Psoas muscle (tissue), 8 donors: ENCODE results near the gene SFTPB. TPM values are rescaled to one million over a fixed set of nuclear protein-coding genes. Genes with fewer than 3 reads are reported as not detected.
"Not testable (repeated sequence)": the region's sequence is repeated elsewhere in the genome, so short reads cannot be mapped to it uniquely, and the experiment has no call there.

Experiments used
- ATAC-seq, 4 donors: fragments of 200-7000 bp; cut with Tn5 transposase; one replicate each; pipeline ENCODE4 v1.9.1; 2020; ENCODE audit warnings: moderate library complexity in 3 of 4, mild to moderate bottlenecking in 2 of 4
- DNase-seq, 2 donors: peaks; one replicate each; pipeline ENCODE4 v3.0.0-alpha.2; 2020
- H3K27ac ChIP-seq: fragments of 200-600 bp; one replicate; pipeline ENCODE4 v1.8.0; 2022
- H3K27me3 ChIP-seq, 3 donors: fragments of 200-600 bp in 1 of 3; one replicate each; pipeline versions ENCODE4 v1.6.1 to v1.8.0; 2013 to 2022; ENCODE audit warnings: low read length in 2 of 3, mild to moderate bottlenecking in 2 of 3, moderate library complexity in 1 of 3; ENCODE audit not compliant: insufficient read depth in 3 of 3
- H3K36me3 ChIP-seq, 2 donors: fragments of 200-600 bp in 1 of 2; one replicate each; pipeline versions ENCODE4 v1.6.1 to v1.8.0; 2013 to 2022; ENCODE audit warnings: low read depth in 1 of 2, mild to moderate bottlenecking in 1 of 2, moderate library complexity in 1 of 2; ENCODE audit not compliant: insufficient read depth in 1 of 2
- H3K4me1 ChIP-seq: fragments of 200-600 bp; one replicate; pipeline ENCODE4 v1.8.0; 2022
- H3K4me3 ChIP-seq: fragments of 200-600 bp; one replicate; pipeline ENCODE4 v1.8.0; 2022; ENCODE audit warnings: mild to moderate bottlenecking
- H3K9me3 ChIP-seq: fragments of 200-600 bp; one replicate; pipeline ENCODE4 v1.8.0; 2022
- CTCF ChIP-seq: fragments of 200-600 bp; IDR thresholded peaks from one replicate; pipeline ENCODE4 v1.8.0; 2022; ENCODE audit warnings: antibody characterized with exemption
- WGBS, 3 donors: extraction: QIAGEN DNeasy Blood & Tissue Kit; methylation state at CpG; one replicate each; pipeline versions ENCODE4 v1.1.6 to v1.1.7; 2013; 5-methylcytosine and 5-hydroxymethylcytosine counted together
- intact Hi-C, 2 donors: fragments of 100-400 bp; cut with DNase I; formaldehyde crosslinking; loops; one replicate each; pipeline versions ENCODE4 v1.11.0 to v1.14.2; 2022
- polyA plus RNA-seq, 3 donors: library from polyadenylated mRNA; stranded (reverse); fragments of 200-250 nt; gene quantifications; one replicate each; pipeline ENCODE4 v1.2.3, GENCODE V29; 2013
- total RNA-seq, 4 donors: library from RNA; stranded (reverse); fragmentation: NEBNext Ultra II Directional in 2 of 4; extraction: Animal tissue kit (Norgen Biotek cat#: 25700) in 2 of 4; gene quantifications; one replicate each; pipeline versions ENCODE4 v1.2.1 to v1.2.4, GENCODE V29; 2021 to 2023
- donor health status: healthy with polysubstance abuse.
- donor health status: DM: no; HTN: no; CAD: no; lungs with moderate emphysema.
- donor health status: Bipolar disorder and iron deficiency.
- donor health status: healthy.
- donor health status: DM: yes; HTN: yes; CAD: no.
- donor health status: DM: no; HTN: no; CAD: no.
- donor health status: DM: no; HTN: no; CAD: no.
- donor health status: DM: yes; HTN: yes; CAD: no.

SFTPB gene
- total and polyA plus RNA-seq, 7 donors = 0.04 to 1.5 (median 0.98) TPM

GRCh38 chr2:85662899-85663593 is 5.0 kb downstream of the SFTPB start:
- no peaks in the 10 kb centered on the region for H3K27me3 ChIP-seq
- H3K4me3 ChIP-seq = no peak overlapping the region
- ATAC-seq (peak; percentile 36 to 68 (median 66)), DNase-seq (peak in 1 of 2 donors; percentile 50)
- H3K4me1 ChIP-seq = no peaks in the 10 kb centered on the region
- no peak for TF ChIP-seq CTCF
- peak overlapping the region; percentile 33 for H3K27ac ChIP-seq
- intact Hi-C loops = no loop called here
- H3K9me3 ChIP-seq = no peaks in the 10 kb centered on the region
- WGBS, 3 donors = 87 to 88% (median 87%) methylated on average over 10 of the region's 10 CpGs
- peaks cover 0 to 3% of the 10 kb centered on the region in 2 donors for H3K36me3 ChIP-seq

GRCh38 chr2:85661139-85661858 is 6.7 kb downstream of the SFTPB start:
- WGBS, 3 donors = 71 to 75% (median 72%) methylated on average over 12 to 14 of the region's 14 CpGs
- H3K9me3 ChIP-seq = no peaks in the 10 kb centered on the region
- intact Hi-C loops = no loop called here
- no peaks in the 10 kb centered on the region for H3K27me3 ChIP-seq
- ATAC-seq (peak in 3 of 4 donors; percentile 13 to 26 (median 15)), DNase-seq (no peak)
- H3K36me3 ChIP-seq = peaks cover 0 to 12% of the 10 kb centered on the region in 2 donors
- no peak overlapping the region for H3K27ac ChIP-seq
- no peak overlapping the region for H3K4me3 ChIP-seq
- no peaks in the 10 kb centered on the region for H3K4me1 ChIP-seq
- TF ChIP-seq CTCF = no peak

GRCh38 chr2:85660725-85661124 is 7.3 kb downstream of the SFTPB start:
- Histone ChIP-seq H3K27ac (no peak overlapping the region), H3K36me3 (peaks cover 0 to 17% of the 10 kb centered on the region in 2 donors), H3K9me3 (no peaks in the 10 kb centered on the region), H3K27me3 (no peaks in the 10 kb centered on the region), H3K4me1 (no peaks in the 10 kb centered on the region), H3K4me3 (no peak overlapping the region)
- DNase-seq (no peak), ATAC-seq (no peak)
- intact Hi-C loops = no loop called here
- TF ChIP-seq CTCF = no peak
- 73 to 78% (median 74%) methylated on average over 7 of the region's 7 CpGs for WGBS, 3 donors

- ATAC-seq, H3K4me3 ChIP-seq, H3K27me3 ChIP-seq, DNase-seq, H3K4me1 ChIP-seq, H3K9me3 ChIP-seq, H3K27ac ChIP-seq, intact Hi-C loops: not testable (repeated sequence)
- 92 to 99% (median 97%) methylated on average over 10 to 11 of the region's 11 CpGs for WGBS, 3 donors
- H3K36me3 ChIP-seq = peaks cover 0 to 19% of the 10 kb centered on the region in 2 donors
Observed at GRCh38 chr2:85660301-85660700, 7.7 kb downstream of the SFTPB start.

GRCh38 chr2:85659324-85659981 is 8.5 kb downstream of the SFTPB start:
- Histone ChIP-seq H3K4me1 (no peaks in the 10 kb centered on the region), H3K9me3 (no peaks in the 10 kb centered on the region), H3K4me3 (no peak overlapping the region), H3K36me3 (peaks cover 0 to 25% of the 10 kb centered on the region in 2 donors), H3K27ac (no peak overlapping the region), H3K27me3 (no peaks in the 10 kb centered on the region)
- no peak for DNase-seq
- 90 to 93% (median 91%) methylated on average over 13 of the region's 13 CpGs for WGBS, 3 donors
- ATAC-seq = no peak
- no peak for TF ChIP-seq CTCF
- intact Hi-C loops = no loop called here

GRCh38 chr2:85657399-85657798 is 10.6 kb downstream of the SFTPB start:
- H3K27ac ChIP-seq, ATAC-seq, DNase-seq, H3K9me3 ChIP-seq, H3K4me1 ChIP-seq, H3K27me3 ChIP-seq, H3K4me3 ChIP-seq, intact Hi-C loops: not testable (repeated sequence)
- peaks cover 0 to 37% of the 10 kb centered on the region in 2 donors for H3K36me3 ChIP-seq
- WGBS, 3 donors = 91 to 93% (median 92%) methylated on average over 4 of the region's 4 CpGs
